GM12875 (cell line): Measurements from ENCODE around the gene DNAH6.

Experiments used
- H3K4me3 ChIP-seq: one replicate; pipeline ENCODE4 v1.5.1; 2011; ENCODE audit warnings: low read depth, low read length, control low read depth
- TF ChIP-seq, protein P1 (sequence below): IDR thresholded peaks from 2 replicates; pipeline ENCODE4 v1.5.1; 2011; ENCODE audit warnings: low read depth, mild to moderate bottlenecking, control low read depth, inconsistent platforms, low read length, moderate library complexity, borderline replicate concordance; ENCODE audit not compliant: insufficient read depth

The DNAH6 gene

DNA sequence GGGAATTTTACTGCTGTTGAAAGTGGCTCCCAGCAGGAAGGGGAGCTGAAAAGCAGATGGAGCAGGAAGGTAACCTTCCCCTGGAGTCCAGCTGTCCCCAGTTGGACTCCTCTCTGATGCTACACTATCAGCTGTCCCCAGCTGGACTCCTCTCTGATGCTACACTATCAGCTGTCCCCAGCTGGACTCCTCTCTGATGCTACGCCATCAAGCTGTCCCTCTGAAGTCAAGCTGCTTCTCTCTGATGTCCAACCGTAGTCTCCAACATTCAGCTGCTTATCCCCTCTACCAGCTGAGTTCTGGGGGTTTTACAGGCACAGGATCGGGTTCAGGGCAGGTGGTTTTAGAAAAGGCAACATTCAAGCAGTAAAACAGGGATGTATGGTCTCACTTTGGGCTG lies 37.4 kb upstream of the DNAH6 start:
- H3K4me3 ChIP-seq: no peak overlapping the region
- TF ChIP-seq, protein P1, sequence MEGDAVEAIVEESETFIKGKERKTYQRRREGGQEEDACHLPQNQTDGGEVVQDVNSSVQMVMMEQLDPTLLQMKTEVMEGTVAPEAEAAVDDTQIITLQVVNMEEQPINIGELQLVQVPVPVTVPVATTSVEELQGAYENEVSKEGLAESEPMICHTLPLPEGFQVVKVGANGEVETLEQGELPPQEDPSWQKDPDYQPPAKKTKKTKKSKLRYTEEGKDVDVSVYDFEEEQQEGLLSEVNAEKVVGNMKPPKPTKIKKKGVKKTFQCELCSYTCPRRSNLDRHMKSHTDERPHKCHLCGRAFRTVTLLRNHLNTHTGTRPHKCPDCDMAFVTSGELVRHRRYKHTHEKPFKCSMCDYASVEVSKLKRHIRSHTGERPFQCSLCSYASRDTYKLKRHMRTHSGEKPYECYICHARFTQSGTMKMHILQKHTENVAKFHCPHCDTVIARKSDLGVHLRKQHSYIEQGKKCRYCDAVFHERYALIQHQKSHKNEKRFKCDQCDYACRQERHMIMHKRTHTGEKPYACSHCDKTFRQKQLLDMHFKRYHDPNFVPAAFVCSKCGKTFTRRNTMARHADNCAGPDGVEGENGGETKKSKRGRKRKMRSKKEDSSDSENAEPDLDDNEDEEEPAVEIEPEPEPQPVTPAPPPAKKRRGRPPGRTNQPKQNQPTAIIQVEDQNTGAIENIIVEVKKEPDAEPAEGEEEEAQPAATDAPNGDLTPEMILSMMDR: no peak

DNA sequence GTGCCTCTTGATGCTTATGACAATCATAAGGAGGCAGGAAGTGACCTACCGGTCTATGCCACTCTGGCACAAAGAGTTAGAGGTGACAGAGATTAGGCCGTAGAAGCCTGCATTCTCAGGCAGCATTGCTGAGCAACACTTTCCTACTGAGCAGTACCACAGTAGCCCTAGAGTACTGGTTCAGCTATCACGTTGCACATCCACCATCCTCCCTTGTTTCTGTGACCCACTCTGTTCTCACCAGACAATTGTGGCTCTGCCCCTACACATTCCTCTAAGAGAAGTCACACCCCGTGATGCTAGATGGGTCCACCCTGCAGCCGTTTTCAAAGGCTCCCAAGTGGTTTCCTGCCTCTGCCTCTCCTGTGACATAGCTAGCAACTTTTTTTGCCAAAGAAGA lies 34.6 kb upstream of the DNAH6 start:
- H3K4me3 ChIP-seq: no peak overlapping the region
- TF ChIP-seq, protein P1: no peak

DNA sequence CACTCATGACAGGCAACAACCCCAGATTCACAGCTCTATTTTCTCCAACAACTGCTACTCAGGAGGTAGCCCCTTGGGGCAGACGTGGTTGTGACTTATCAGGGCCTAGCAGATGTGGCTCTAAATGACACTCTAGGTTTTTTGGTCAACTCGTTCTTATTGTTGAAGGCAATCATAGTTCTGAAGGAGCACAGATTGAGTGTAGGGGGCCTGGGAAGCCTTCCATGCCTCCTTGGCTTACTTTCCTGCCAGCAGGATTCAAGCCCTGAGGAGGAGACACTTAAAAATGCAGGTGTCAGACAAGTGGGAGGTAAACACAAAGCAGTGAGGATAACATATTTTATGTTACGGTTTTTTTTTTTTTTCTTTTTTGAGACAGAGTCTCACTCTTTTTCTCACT lies 33.7 kb upstream of the DNAH6 start:
- TF ChIP-seq, protein P1: no peak
- no peak overlapping the region for H3K4me3 ChIP-seq

DNA sequence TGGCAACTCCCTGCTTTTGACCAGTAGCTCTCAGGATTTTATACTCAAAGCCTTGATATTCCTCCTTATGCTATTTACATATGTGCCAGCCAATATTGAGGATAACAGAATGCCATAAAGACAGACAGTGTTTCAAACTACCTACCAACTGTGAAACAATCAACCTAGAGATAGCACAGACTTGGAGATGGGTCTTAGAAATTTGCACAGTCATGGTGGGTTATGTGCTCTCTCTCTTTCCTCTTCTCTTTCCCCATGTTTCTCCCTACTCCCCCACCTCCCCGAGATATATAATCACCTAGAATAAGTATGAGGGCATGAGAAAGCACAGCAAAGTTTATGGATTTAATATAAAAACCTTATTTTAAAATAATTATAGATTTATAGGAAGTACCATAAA lies 33.0 kb upstream of the DNAH6 start:
- H3K4me3 ChIP-seq: no peak overlapping the region
- TF ChIP-seq, protein P1: no peak

DNA sequence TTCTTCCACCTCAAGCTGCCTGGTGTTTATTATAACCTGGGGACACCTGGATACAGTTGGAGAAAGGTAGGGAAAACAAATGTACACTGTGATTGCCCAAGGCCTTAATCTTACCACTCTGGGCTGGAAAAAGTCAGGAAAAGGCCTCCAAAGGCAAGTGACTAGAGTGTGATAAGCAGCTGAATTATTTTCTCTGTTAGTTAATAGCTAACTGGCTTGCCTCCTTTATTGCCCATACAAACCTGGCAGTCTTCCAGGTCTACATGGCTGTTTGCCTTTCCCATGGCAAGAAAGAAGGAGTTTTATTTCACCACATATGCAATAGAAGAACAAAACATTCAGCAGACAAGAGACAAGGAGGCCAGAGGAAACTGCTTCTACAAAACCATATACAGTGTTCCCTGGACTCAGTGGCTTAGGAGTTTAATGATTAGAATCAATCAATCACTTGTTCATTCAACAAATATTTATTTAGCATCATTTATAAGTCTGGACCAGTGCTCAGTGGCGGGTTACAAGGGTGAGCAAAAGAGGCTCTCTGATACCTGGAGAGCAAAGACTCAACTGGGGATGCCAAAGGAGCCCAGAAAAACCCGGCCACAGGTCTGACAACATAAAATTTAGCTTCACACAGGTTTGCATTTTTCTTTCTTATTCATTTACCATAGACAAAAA lies 29.7 kb upstream of the DNAH6 start:
- TF ChIP-seq, protein P1: no peak

DNA sequence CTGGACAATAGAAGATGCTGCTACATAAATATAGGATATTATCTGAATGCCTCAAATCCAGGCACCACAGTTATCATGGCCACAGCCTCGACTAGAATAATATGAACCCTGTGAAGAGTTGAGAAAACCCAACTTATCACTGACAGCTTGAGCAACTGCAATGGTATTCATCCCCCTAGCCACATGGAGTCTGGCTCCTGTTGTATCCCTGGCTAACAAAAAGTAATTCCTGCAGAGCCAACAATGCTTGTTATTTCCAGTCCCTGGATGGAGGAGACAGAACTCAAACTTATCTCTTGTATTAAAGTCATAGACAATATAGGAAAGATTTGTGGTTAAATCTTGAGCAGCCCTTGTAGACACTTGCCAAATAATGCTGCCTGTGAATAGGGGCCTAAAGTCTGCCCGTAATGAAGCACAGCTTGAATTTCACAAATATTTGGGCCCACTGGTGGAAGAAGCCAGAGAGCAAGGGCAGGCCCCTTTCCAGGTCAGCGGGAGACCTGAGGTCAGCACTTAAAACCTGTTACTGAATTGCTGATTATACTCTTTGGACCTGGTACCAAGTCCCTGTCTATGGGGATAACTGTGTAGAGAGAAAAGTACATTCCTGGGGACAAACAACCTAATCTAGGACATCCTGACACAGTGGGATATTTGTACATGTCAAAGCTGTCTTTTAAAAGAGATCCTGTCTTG lies 28.9 kb upstream of the DNAH6 start:
- H3K4me3 ChIP-seq: no peak overlapping the region
- TF ChIP-seq, protein P1: no peak

More for the DNA sequence above, 29.7 kb upstream of the DNAH6 start:
- no peak overlapping the region for H3K4me3 ChIP-seq

DNA sequence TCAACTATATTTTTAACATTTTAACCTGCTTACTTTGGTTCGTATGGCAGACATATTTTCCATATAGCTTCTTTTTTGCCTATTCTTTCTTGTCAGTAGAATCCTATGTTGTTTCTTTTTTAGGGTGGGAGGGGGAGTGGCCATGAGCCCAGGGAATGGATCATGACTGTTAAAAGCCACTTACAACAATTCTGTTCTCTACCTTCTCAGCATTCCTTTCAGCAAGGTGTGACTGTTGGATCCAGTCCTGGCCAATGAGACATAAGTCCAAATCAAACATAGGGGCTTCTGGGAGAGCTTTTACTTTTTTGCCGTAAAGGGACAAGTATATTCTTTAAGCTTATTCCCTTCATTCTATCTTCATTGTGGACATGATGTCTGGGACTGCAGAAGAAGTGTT lies 25.0 kb upstream of the DNAH6 start:
- no peak overlapping the region for H3K4me3 ChIP-seq
- TF ChIP-seq, protein P1: no peak
